ENCODE data around the gene ATL1. TPM values are rescaled to one million over a fixed set of nuclear protein-coding genes. Genes with fewer than 3 reads are reported as not detected.

The ATL1 gene
- total RNA-seq, 1 donor from 2014 or later, result 7.4 TPM

DNA sequence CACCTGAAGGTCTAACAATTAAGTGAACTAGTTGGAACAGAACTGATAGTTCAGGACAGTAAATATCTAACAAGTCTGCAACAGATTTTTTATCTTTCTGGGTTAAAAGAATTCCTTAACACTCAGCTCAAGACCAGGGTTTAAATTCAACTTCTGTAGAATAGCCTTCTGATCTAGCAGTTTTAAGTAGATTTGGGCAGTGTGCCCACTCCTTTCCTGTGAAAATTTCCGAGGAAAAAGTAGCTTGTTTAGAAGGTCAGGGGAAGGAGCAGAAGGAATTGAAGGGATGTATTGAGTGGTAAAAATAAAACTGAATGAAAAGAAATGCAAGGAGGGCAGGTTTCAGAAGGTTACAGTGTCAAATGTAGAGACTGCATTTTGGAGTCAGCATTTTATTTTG lies 45.8 kb downstream of the ATL1 start:
- Mint-ChIP-seq H3K27ac (ENCODE audit: unreplicated experiment) (peak overlapping the region; percentile 25), H3K27me3 (ENCODE audit: unreplicated experiment) (no peaks in the 10 kb centered on the region)

DNA sequence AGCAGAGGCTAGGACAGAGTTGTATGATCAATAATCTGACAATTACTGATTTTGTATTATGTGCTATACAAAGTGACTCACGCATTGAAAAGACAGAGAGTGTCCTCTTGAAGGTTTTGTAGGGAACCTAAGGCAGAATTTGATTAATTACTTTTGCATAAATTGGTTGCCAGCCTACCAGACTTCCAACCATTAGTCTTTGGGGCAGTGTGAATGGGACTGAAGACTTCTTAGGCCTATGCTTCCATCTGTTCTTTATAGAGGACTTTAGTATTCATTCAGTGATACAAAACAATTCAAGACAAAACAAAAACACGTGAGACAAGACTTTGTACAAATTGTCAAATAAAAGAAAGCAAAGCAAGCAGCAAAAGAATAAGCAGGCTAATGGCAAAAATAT lies 46.5 kb downstream of the ATL1 start:
- no peaks in the 10 kb centered on the region for H3K9me3 Mint-ChIP-seq (ENCODE audit: unreplicated experiment)
- peaks cover 13% of the 10 kb centered on the region for H3K4me1 Mint-ChIP-seq (ENCODE audit: unreplicated experiment)
- no peaks in the 10 kb centered on the region for H3K27me3 Mint-ChIP-seq (ENCODE audit: unreplicated experiment)
- H3K27ac Mint-ChIP-seq (ENCODE audit: unreplicated experiment), result no peak overlapping the region
- DNase-seq (ENCODE audit: extremely low spot score, unreplicated experiment), result no peak
- TF ChIP-seq, protein P1, sequence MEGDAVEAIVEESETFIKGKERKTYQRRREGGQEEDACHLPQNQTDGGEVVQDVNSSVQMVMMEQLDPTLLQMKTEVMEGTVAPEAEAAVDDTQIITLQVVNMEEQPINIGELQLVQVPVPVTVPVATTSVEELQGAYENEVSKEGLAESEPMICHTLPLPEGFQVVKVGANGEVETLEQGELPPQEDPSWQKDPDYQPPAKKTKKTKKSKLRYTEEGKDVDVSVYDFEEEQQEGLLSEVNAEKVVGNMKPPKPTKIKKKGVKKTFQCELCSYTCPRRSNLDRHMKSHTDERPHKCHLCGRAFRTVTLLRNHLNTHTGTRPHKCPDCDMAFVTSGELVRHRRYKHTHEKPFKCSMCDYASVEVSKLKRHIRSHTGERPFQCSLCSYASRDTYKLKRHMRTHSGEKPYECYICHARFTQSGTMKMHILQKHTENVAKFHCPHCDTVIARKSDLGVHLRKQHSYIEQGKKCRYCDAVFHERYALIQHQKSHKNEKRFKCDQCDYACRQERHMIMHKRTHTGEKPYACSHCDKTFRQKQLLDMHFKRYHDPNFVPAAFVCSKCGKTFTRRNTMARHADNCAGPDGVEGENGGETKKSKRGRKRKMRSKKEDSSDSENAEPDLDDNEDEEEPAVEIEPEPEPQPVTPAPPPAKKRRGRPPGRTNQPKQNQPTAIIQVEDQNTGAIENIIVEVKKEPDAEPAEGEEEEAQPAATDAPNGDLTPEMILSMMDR (IDR thresholded peaks at IDR 0.05), result no peak
- H3K36me3 Mint-ChIP-seq (ENCODE audit: unreplicated experiment), result peaks cover 8% of the 10 kb centered on the region
- H3K4me3 Mint-ChIP-seq (ENCODE audit: unreplicated experiment), result no peak overlapping the region

More for the DNA sequence above, 45.8 kb downstream of the ATL1 start:
- TF ChIP-seq, protein P1 (IDR thresholded peaks at IDR 0.05), result no peak
- Mint-ChIP-seq H3K4me3 (ENCODE audit: unreplicated experiment) (no peak overlapping the region), H3K36me3 (ENCODE audit: unreplicated experiment) (peaks cover 9% of the 10 kb centered on the region), H3K9me3 (ENCODE audit: unreplicated experiment) (no peaks in the 10 kb centered on the region), H3K4me1 (ENCODE audit: unreplicated experiment) (peaks cover 13% of the 10 kb centered on the region)
- DNase-seq (ENCODE audit: extremely low spot score, unreplicated experiment), result no peak

DNA sequence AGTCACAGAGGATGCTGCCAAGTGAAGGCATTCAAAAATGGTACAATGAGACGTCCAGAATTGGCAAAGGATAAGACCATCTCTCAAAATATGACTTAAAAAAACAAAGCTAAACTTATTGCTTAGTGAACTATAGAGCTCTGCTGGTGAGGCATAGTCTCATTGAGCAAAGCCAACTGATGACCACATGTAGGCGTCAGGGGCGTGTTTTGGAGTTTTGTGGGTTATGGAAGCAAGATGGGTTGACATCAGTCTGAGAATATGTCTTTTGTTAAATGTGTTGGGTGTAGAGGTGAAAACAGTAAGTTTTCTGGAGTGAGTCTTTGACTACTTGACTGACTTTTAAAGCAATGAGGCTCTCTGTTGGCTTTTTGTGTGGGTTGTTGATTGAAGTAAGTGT lies 47.2 kb downstream of the ATL1 start:
- H3K27ac Mint-ChIP-seq (ENCODE audit: unreplicated experiment), result no peak overlapping the region
- no peak for DNase-seq (ENCODE audit: extremely low spot score, unreplicated experiment)
- no peaks in the 10 kb centered on the region for H3K9me3 Mint-ChIP-seq (ENCODE audit: unreplicated experiment)
- TF ChIP-seq, protein P1 (IDR thresholded peaks at IDR 0.05), result no peak
- peaks cover 13% of the 10 kb centered on the region for H3K4me1 Mint-ChIP-seq (ENCODE audit: unreplicated experiment)
- H3K36me3 Mint-ChIP-seq (ENCODE audit: unreplicated experiment), result peaks cover 8% of the 10 kb centered on the region
- no peaks in the 10 kb centered on the region for H3K27me3 Mint-ChIP-seq (ENCODE audit: unreplicated experiment)
- H3K4me3 Mint-ChIP-seq (ENCODE audit: unreplicated experiment), result no peak overlapping the region

DNA sequence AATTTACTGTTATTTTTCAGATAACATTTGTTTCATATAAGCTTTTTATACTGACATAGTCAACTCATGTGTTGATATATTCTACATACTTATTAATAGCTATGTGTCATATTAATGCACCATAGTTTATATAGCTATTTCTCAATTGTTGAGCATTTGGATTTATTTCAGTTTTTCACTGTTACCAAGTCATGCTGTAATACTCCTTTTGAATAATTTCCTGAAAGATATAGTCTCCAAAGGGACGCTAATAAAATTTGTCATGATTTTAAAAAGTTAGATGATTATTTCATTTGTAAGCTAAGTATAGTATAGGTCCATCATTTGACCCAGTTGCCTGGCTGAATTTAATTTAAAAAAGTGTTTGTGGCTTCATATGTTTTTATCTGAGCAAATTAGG lies 47.8 kb downstream of the ATL1 start:
- Mint-ChIP-seq H3K9me3 (ENCODE audit: unreplicated experiment) (no peaks in the 10 kb centered on the region), H3K27ac (ENCODE audit: unreplicated experiment) (no peak overlapping the region), H3K27me3 (ENCODE audit: unreplicated experiment) (no peaks in the 10 kb centered on the region), H3K36me3 (ENCODE audit: unreplicated experiment) (peaks cover 8% of the 10 kb centered on the region), H3K4me1 (ENCODE audit: unreplicated experiment) (peaks cover 13% of the 10 kb centered on the region), H3K4me3 (ENCODE audit: unreplicated experiment) (no peak overlapping the region)
- no peak for DNase-seq (ENCODE audit: extremely low spot score, unreplicated experiment)
- TF ChIP-seq, protein P1 (IDR thresholded peaks at IDR 0.05), result no peak

DNA sequence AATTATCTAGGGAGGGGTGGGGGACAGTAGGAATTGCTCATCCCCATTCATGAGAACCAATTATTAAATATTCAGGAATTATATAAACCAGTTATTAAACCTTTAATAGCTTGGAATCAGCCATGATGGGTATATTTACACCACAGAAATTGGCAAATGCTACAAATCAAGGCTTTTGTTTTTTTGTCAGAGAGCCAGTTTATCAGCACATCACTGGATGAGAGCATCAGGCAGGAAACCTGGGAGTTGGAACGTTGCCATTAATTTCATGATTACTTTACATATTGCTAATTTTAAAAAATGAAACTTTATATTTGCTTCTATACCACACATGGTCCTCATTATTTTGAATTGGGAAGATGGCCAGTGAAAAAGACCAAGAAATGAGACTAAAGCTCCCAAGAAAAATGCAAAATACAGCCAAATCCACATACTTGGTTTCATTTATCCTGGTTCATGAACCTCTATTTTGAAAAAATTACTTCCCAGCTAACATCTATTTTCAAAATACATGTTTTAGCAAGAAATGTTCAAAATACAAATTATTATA lies 48.4 kb downstream of the ATL1 start:
- H3K4me3 Mint-ChIP-seq (ENCODE audit: unreplicated experiment), result no peak overlapping the region
- H3K36me3 Mint-ChIP-seq (ENCODE audit: unreplicated experiment), result peaks cover 8% of the 10 kb centered on the region
- TF ChIP-seq, protein P1 (IDR thresholded peaks at IDR 0.05), result no peak
- H3K9me3 Mint-ChIP-seq (ENCODE audit: unreplicated experiment), result no peaks in the 10 kb centered on the region
- no peak overlapping the region for H3K27ac Mint-ChIP-seq (ENCODE audit: unreplicated experiment)
- peaks cover 13% of the 10 kb centered on the region for H3K4me1 Mint-ChIP-seq (ENCODE audit: unreplicated experiment)
- no peaks in the 10 kb centered on the region for H3K27me3 Mint-ChIP-seq (ENCODE audit: unreplicated experiment)
- DNase-seq (ENCODE audit: extremely low spot score, unreplicated experiment), result no peak
